Measurements from ENCODE around the gene ACOT7.

DNA sequence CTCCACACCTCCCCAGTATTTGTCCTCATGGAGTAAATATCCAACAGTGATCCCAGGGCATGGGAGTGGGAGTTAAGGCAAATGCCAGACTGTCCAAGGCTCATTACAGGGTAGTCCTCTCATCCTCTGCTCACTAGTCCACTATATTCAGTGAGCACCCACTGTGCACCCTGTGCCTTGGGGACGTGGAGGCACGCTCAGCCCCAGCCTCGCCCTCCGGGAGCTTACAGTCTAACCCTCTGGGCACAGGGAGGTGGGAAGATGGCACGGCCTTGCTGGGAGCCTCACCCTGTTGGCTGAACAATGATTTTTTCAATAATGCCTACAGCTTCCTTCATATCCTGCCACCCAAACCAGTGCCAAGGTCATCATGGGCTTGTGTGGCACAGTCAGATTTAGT lies 23.3 kb upstream of the ACOT7 start:
- TF ChIP-seq, protein P1, sequence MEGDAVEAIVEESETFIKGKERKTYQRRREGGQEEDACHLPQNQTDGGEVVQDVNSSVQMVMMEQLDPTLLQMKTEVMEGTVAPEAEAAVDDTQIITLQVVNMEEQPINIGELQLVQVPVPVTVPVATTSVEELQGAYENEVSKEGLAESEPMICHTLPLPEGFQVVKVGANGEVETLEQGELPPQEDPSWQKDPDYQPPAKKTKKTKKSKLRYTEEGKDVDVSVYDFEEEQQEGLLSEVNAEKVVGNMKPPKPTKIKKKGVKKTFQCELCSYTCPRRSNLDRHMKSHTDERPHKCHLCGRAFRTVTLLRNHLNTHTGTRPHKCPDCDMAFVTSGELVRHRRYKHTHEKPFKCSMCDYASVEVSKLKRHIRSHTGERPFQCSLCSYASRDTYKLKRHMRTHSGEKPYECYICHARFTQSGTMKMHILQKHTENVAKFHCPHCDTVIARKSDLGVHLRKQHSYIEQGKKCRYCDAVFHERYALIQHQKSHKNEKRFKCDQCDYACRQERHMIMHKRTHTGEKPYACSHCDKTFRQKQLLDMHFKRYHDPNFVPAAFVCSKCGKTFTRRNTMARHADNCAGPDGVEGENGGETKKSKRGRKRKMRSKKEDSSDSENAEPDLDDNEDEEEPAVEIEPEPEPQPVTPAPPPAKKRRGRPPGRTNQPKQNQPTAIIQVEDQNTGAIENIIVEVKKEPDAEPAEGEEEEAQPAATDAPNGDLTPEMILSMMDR (IDR thresholded peaks at IDR 0.05; ENCODE audit: low read depth, low read length, poor library complexity, severe bottlenecking): no peak
- TF ChIP-seq EZH2phosphoT487 (IDR thresholded peaks at IDR 0.05; ENCODE audit: borderline replicate concordance, low read length): no peak
